GM18858 (cell line): ENCODE data around the gene OR7A10.
"Not testable (repeated sequence)": the region's sequence is repeated elsewhere in the genome, so short reads cannot be mapped to it uniquely, and the experiment has no call there.

Experiments used
- ATAC-seq: cut with Tn5 transposase; IDR thresholded peaks from one replicate; pipeline ENCODE4 v1.9.1; 2021; ENCODE audit not compliant: unreplicated experiment

Gene OR7A10

GRCh38 chr19:14795078-14795721 is 53.5 kb downstream of the OR7A10 start:
- no peak for ATAC-seq

- not testable (repeated sequence) for ATAC-seq
These were observed 56.5 kb downstream of the OR7A10 start for GRCh38 chr19:14792250-14792649.
